MM.1S (cell line): ENCODE results near the gene C10orf67.

ENCODE experiments used
- DNase-seq: peaks from one replicate; pipeline ENCODE4 v3.0.0-alpha.2; 2015
- H2AFZ ChIP-seq: fragments of 300-600 bp; sonication (generic); 2 replicates; pipeline ENCODE4 v1.6.0; 2016; ENCODE audit warnings: antibody characterized with exemption, low read length
- H3F3A ChIP-seq: fragments of 300-600 bp; sonication (generic); 2 replicates; pipeline ENCODE4 v1.6.1; 2016; ENCODE audit warnings: mild to moderate bottlenecking, antibody characterized with exemption, low read length, moderate library complexity, mixed read lengths; ENCODE audit not compliant: insufficient read depth
- H3K27ac ChIP-seq: fragments of 300-600 bp; sonication (generic); 2 replicates; pipeline ENCODE4 v1.5.1; 2016; ENCODE audit warnings: mild to moderate bottlenecking, low read length
- H3K27me3 ChIP-seq: fragments of 300-600 bp; sonication (generic); replicated peaks from 2 replicates; pipeline ENCODE4 v1.6.0; 2016; ENCODE audit warnings: low read length; ENCODE audit not compliant: insufficient read depth
- H3K36me3 ChIP-seq: fragments of 300-600 bp; sonication (generic); replicated peaks from 2 replicates; pipeline ENCODE4 v1.6.1; 2016; ENCODE audit warnings: mild to moderate bottlenecking, low read length, mixed read lengths; ENCODE audit not compliant: insufficient read depth
- H3K4me1 ChIP-seq: fragments of 300-600 bp; sonication (generic); 2 replicates; pipeline ENCODE4 v1.6.1; 2016; ENCODE audit warnings: low read length, mixed read lengths
- H3K4me2 ChIP-seq: fragments of 300-600 bp; sonication (generic); 2 replicates; pipeline ENCODE4 v1.6.0; 2016; ENCODE audit warnings: low read depth, low read length
- H3K4me3 ChIP-seq: fragments of 300-600 bp; sonication (generic); 2 replicates; pipeline ENCODE4 v1.5.1; 2016; ENCODE audit warnings: low read length, mixed read lengths
- H3K79me2 ChIP-seq: fragments of 300-600 bp; sonication (generic); 2 replicates; pipeline ENCODE4 v1.6.1; 2016; ENCODE audit warnings: mixed run types, low read length, mixed read lengths
- H3K9ac ChIP-seq: fragments of 300-600 bp; sonication (generic); 2 replicates; pipeline ENCODE4 v1.6.1; 2016; ENCODE audit warnings: low read length, mixed read lengths
- H3K9me2 ChIP-seq: fragments of 300-600 bp; sonication (generic); replicated peaks from 2 replicates; pipeline ENCODE4 v1.6.1; 2016; ENCODE audit warnings: mild to moderate bottlenecking, low read length, mixed read lengths; ENCODE audit not compliant: insufficient read depth
- H3K9me3 ChIP-seq: fragments of 300-600 bp; sonication (generic); replicated peaks from 2 replicates; pipeline ENCODE4 v1.6.1; 2016; ENCODE audit warnings: mild to moderate bottlenecking, low read length, mixed read lengths; ENCODE audit not compliant: insufficient read depth
- H4K20me1 ChIP-seq: fragments of 300-600 bp; sonication (generic); 2 replicates; pipeline ENCODE4 v1.6.1; 2016; ENCODE audit warnings: mild to moderate bottlenecking, low read length, moderate library complexity, mixed read lengths; ENCODE audit not compliant: insufficient read depth
- EZH2 ChIP-seq: fragments of 300-600 bp; sonication (generic); optimal IDR thresholded peaks from 2 replicates; pipeline ENCODE3; 2017; ENCODE audit warnings: low read depth, mild to moderate bottlenecking, antibody characterized with exemption, low read length, mixed read lengths
- EZH2phosphoT487 ChIP-seq: fragments of 300-600 bp; sonication (generic); IDR thresholded peaks from 2 replicates; pipeline ENCODE4 v1.6.1; 2018; ENCODE audit warnings: antibody characterized with exemption, low read length
- TF ChIP-seq, protein P1 (sequence below): fragments of 300-600 bp; sonication (generic); IDR thresholded peaks from 2 replicates; pipeline ENCODE4 v1.5.1; 2016; ENCODE audit warnings: antibody characterized with exemption, low read length, mixed read lengths

C10orf67 gene

DNA sequence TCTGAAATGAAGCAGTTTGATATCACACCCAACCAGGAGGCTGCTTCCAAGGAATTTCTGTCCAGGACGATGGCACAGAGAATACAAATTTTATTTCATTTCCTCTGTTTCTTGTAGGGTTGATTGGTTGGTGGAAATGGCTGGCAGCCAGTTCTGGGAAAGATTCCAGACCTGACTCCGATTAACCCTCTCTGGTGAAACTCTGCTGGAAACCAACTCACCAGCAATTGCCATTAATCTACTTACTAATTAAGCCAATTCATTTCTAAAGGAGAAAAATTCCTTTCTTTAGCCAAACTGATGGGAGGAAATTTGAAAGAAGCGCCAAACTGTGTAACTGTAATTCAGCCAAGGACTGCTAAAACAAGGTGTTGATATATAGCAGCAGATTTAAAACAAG lies 141.8 kb downstream of the C10orf67 start:
- Histone ChIP-seq H4K20me1 (no peaks in the 10 kb centered on the region), H3F3A (no peaks in the 10 kb centered on the region), H3K9ac (no peak overlapping the region), H3K4me3 (no peak overlapping the region), H3K4me1 (no peaks in the 10 kb centered on the region), H3K27me3 (no peaks in the 10 kb centered on the region), H3K79me2 (no peaks in the 10 kb centered on the region), H3K36me3 (no peaks in the 10 kb centered on the region), H3K9me2 (no peaks in the 10 kb centered on the region), H3K4me2 (no peak overlapping the region), H2AFZ (no peak overlapping the region), H3K9me3 (no peaks in the 10 kb centered on the region), H3K27ac (no peak overlapping the region)
- no peak for DNase-seq
- TF ChIP-seq EZH2phosphoT487 (no peak), EZH2 (no peak)
- TF ChIP-seq, protein P1, sequence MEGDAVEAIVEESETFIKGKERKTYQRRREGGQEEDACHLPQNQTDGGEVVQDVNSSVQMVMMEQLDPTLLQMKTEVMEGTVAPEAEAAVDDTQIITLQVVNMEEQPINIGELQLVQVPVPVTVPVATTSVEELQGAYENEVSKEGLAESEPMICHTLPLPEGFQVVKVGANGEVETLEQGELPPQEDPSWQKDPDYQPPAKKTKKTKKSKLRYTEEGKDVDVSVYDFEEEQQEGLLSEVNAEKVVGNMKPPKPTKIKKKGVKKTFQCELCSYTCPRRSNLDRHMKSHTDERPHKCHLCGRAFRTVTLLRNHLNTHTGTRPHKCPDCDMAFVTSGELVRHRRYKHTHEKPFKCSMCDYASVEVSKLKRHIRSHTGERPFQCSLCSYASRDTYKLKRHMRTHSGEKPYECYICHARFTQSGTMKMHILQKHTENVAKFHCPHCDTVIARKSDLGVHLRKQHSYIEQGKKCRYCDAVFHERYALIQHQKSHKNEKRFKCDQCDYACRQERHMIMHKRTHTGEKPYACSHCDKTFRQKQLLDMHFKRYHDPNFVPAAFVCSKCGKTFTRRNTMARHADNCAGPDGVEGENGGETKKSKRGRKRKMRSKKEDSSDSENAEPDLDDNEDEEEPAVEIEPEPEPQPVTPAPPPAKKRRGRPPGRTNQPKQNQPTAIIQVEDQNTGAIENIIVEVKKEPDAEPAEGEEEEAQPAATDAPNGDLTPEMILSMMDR, result no peak

DNA sequence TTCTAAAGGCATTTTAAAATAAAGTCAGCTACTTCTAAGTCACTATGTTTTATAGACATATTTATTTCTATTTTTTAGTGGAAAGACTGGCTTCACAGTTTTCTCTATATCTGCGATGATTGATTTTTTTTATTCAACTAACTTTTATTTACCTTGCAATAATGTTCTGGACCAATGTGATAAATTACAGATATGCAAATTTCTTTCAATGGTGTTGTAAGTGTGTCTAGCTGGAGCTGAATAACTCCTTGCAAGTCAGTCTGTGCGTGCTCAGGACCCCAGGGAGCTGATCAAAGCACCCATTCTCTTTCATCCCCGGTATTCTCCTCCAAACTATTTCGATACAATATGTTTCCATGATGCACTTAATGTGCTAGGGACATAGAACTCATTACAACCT lies 142.8 kb downstream of the C10orf67 start:
- H3K27ac ChIP-seq, result no peak overlapping the region
- no peak overlapping the region for H3K9ac ChIP-seq
- H3K4me1 ChIP-seq, result no peaks in the 10 kb centered on the region
- no peaks in the 10 kb centered on the region for H3K9me2 ChIP-seq
- H3K79me2 ChIP-seq, result no peaks in the 10 kb centered on the region
- H3K4me3 ChIP-seq, result no peak overlapping the region
- no peak overlapping the region for H2AFZ ChIP-seq
- H3K9me3 ChIP-seq, result no peaks in the 10 kb centered on the region
- H4K20me1 ChIP-seq, result no peaks in the 10 kb centered on the region
- no peak overlapping the region for H3K4me2 ChIP-seq
- H3K36me3 ChIP-seq, result no peaks in the 10 kb centered on the region
- DNase-seq, result no peak
- H3K27me3 ChIP-seq, result no peaks in the 10 kb centered on the region
- TF ChIP-seq, protein P1, result no peak
- TF ChIP-seq EZH2 (no peak), EZH2phosphoT487 (no peak)
- no peaks in the 10 kb centered on the region for H3F3A ChIP-seq

DNA sequence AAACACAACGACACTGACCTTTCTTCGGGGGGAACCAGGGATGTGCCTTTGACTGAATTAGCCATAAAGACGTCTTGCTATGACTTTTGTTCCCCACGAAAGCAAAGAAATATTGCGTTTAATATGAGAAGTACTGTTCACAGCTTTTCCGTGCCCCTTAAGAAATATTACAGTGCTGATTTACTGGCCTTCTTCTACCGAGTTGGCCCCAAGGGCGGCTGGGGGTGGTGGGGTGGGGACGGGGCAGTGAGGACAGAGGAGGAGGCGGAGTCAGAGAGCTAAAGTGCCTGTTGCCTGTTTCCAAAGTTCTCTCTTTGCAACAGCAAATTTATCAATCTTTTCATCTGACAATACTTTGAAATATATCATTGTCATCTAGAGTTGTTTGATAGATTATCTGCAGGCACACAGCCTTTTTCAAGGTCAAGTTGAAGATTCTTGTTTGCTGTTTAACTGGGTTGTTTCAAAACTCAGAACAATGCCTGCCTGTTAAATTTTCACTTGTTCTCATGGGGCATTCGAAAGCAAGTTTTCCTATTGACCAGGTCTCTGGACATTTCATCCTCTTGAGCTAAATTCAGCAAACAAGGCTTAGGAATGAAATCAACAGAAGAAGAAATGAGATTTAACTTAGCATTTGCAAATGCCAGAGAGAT lies 143.5 kb downstream of the C10orf67 start:
- H3K4me3 ChIP-seq, result no peak overlapping the region
- H4K20me1 ChIP-seq, result no peaks in the 10 kb centered on the region
- TF ChIP-seq, protein P1, result no peak
- TF ChIP-seq EZH2phosphoT487, result no peak
- TF ChIP-seq EZH2, result no peak
- no peak overlapping the region for H3K9ac ChIP-seq
- H3K27me3 ChIP-seq, result no peaks in the 10 kb centered on the region
- H3K9me3 ChIP-seq, result no peaks in the 10 kb centered on the region
- no peaks in the 10 kb centered on the region for H3K4me1 ChIP-seq
- no peaks in the 10 kb centered on the region for H3K79me2 ChIP-seq
- no peaks in the 10 kb centered on the region for H3K36me3 ChIP-seq
- H3F3A ChIP-seq, result no peaks in the 10 kb centered on the region
- DNase-seq, result no peak
- no peak overlapping the region for H2AFZ ChIP-seq
- no peak overlapping the region for H3K27ac ChIP-seq
- H3K9me2 ChIP-seq, result no peaks in the 10 kb centered on the region
- no peak overlapping the region for H3K4me2 ChIP-seq
